Heart left ventricle (tissue), 16 donors: ENCODE results near the gene MTG1. TPM values are rescaled to one million over a fixed set of nuclear protein-coding genes. Genes with fewer than 3 reads are reported as not detected.

Source experiments
- ATAC-seq, 4 donors: fragments of 200-7000 bp; cut with Tn5 transposase; one replicate each; pipeline ENCODE4 v1.9.1; 2020 to 2022; ENCODE audit warnings: moderate library complexity in 4 of 4, mild to moderate bottlenecking in 3 of 4, moderate number of reproducible peaks in 1 of 4
- DNase-seq, 5 donors: peaks; one replicate each; pipeline ENCODE4 v3.0.0-alpha.2; 2020
- H3K27ac ChIP-seq, 12 donors: fragments of 200-600 bp; sonication (generic) in 4 of 12; one replicate each; pipeline versions ENCODE4 v1.5.0 to v1.8.0; 2016 to 2022; ENCODE audit warnings: mild to moderate bottlenecking in 2 of 12
- H3K27me3 ChIP-seq, 9 donors: fragments of 200-600 bp; sonication (generic) in 2 of 9; one replicate each; pipeline versions ENCODE4 v1.5.1 to v1.8.0; 2016 to 2022; ENCODE audit warnings: mild to moderate bottlenecking in 3 of 9
- H3K36me3 ChIP-seq, 9 donors: fragments of 200-600 bp; sonication (generic) in 2 of 9; one replicate each; pipeline versions ENCODE4 v1.5.0 to v1.8.0; 2018 to 2022; ENCODE audit warnings: mild to moderate bottlenecking in 2 of 9
- H3K4me1 ChIP-seq, 12 donors: fragments of 200-600 bp; sonication (generic) in 4 of 12; one replicate each; pipeline versions ENCODE4 v1.5.0 to v1.8.0; 2016 to 2022; ENCODE audit warnings: mild to moderate bottlenecking in 3 of 12
- H3K4me3 ChIP-seq, 12 donors: fragments of 200-600 bp; sonication (generic) in 4 of 12; one replicate each; pipeline versions ENCODE4 v1.5.0 to v1.8.0; 2017 to 2022; ENCODE audit warnings: mild to moderate bottlenecking in 9 of 12, moderate library complexity in 4 of 12
- H3K9me3 ChIP-seq, 12 donors: fragments of 200-600 bp; sonication (generic) in 4 of 12; one replicate each; pipeline versions ENCODE4 v1.5.0 to v1.8.0; 2016 to 2022; ENCODE audit warnings: mild to moderate bottlenecking in 1 of 12
- CTCF ChIP-seq, 12 donors: fragments of 200-600 bp; sonication (generic) in 4 of 12; IDR thresholded peaks; one replicate each; pipeline versions ENCODE4 v1.5.0 to v1.8.0; 2018 to 2022; ENCODE audit warnings: antibody characterized with exemption in 12 of 12, mild to moderate bottlenecking in 5 of 12
- POLR2A ChIP-seq, 2 donors: fragments of 450-650 bp; IDR thresholded peaks; one replicate each; pipeline ENCODE4 v1.6.1; 2017; ENCODE audit warnings: antibody characterized with exemption in 2 of 2, mild to moderate bottlenecking in 2 of 2, moderate library complexity in 2 of 2
- WGBS, 4 donors: extraction: QIAGEN DNeasy Blood & Tissue Kit in 2 of 4; methylation state at CpG; one replicate each; pipeline versions ENCODE4 v1.1.5 to v1.1.7; 2013 to 2018; 5-methylcytosine and 5-hydroxymethylcytosine counted together
- intact Hi-C, 10 donors: fragments of 100-400 bp; cut with DNase I; formaldehyde crosslinking; loops; one replicate each; pipeline versions ENCODE4 v1.11.1 to v1.14.2; 2022
- polyA plus RNA-seq, 2 donors: library from polyadenylated mRNA; stranded (reverse); fragments of 200-250 nt; gene quantifications; one replicate each; pipeline ENCODE4 v1.2.3, GENCODE V29; 2013
- total RNA-seq, 9 donors: library from RNA; depleted of rRNA in 2 of 9; stranded (reverse); fragments of >200 nt in 2 of 9; fragmentation: NEBNext Ultra II Directional in 3 of 9; extraction: Animal tissue kit (Norgen Biotek cat#: 25700) in 3 of 9; gene quantifications; one replicate each; pipeline versions ENCODE4 v1.1.0 to v1.2.4, GENCODE V29; 2016 to 2023
- donor health status: ischemic (EF 13 %, LVEDD 7.1; RV severe dilation, severe dysfunction).
- donor health status: healthy with polysubstance abuse.
- donor health status: DM: no; HTN: yes; CAD: no.
- donor health status: DM: no; HTN: no; CAD: no.
- donor health status: ischemic (EF 25% LVEDD 6.9; RV normal size, moderate dysfunction).
- donor health status: ischemic (EF 25% LVEDD 5.7; RV mildly dilated, moderate dysfunction).
- donor health status: healthy.
- donor health status: DM: yes; HTN: yes; CAD: no.
- donor health status: ischemic (EF 35%, LVEDD 5.7; RV mildly dilated, moderate dysfunction).
- donor health status: nonischemic (EF 11% LVEDD 7.7; RV severe dilation, severe dysfunction).
- donor health status: DM: yes; HTN: yes; CAD: no.
- donor health status: PGD.
- donor health status: ischemic (EF 29% LVEDD 5.4; RV normal size, mild dysfunction).
- donor health status: nonischemic (EF 23%, LVEDD 6.1; RV moderate dilation, normal function).

Gene MTG1
- total and polyA plus RNA-seq, 11 donors = 11.6 to 34.2 (median 22.6) TPM

DNA sequence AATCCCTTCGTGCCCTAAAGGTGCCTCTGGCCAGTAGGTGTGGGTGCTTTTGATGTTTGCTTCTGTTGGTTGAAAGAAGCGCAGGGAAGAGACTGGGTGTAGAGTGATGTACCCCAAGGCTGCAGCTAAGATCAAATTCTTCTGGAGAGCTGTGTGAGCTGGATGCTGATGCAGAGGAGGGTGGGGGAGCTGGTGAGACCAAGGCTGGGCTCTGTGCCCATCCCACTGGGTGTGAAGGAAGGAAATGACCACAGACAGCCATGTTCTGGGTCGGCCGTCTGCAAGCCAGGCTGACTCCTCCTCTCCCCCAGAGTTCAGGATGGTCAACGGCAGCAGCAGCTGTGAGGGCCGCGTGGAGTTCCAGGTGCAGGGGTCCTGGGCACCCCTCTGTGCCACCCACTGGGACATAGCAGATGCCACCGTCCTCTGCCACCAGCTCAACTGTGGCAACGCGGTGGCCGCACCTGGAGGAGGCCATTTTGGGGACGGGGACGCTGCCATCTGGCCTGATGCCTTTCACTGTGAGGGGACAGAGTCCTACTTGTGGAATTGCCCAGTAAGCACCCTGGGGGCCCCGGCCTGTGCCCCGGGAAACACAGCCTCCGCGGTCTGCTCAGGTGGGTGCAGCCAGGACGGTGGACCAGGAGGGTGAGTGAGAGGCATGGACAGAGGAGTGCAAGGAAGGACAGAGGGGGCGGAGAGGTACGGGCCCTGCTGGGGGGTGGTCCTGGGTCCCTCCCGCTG is 64.9 kb downstream of the MTG1 start:
- Histone ChIP-seq H3K27me3 (no peaks in the 10 kb centered on the region), H3K4me1 (no peaks in the 10 kb centered on the region), H3K4me3 (no peak overlapping the region), H3K9me3 (no peaks in the 10 kb centered on the region), H3K36me3 (no peaks in the 10 kb centered on the region), H3K27ac (no peak overlapping the region)
- WGBS, 4 donors = 79 to 88% (median 83%) methylated on average over 19 to 21 of the region's 21 CpGs
- intact Hi-C loops = no loop called here
- peak in 1 of 5 donors; percentile 55 for DNase-seq
- no peak for ATAC-seq
- TF ChIP-seq CTCF (IDR thresholded peaks at IDR 0.05) = no peak

DNA sequence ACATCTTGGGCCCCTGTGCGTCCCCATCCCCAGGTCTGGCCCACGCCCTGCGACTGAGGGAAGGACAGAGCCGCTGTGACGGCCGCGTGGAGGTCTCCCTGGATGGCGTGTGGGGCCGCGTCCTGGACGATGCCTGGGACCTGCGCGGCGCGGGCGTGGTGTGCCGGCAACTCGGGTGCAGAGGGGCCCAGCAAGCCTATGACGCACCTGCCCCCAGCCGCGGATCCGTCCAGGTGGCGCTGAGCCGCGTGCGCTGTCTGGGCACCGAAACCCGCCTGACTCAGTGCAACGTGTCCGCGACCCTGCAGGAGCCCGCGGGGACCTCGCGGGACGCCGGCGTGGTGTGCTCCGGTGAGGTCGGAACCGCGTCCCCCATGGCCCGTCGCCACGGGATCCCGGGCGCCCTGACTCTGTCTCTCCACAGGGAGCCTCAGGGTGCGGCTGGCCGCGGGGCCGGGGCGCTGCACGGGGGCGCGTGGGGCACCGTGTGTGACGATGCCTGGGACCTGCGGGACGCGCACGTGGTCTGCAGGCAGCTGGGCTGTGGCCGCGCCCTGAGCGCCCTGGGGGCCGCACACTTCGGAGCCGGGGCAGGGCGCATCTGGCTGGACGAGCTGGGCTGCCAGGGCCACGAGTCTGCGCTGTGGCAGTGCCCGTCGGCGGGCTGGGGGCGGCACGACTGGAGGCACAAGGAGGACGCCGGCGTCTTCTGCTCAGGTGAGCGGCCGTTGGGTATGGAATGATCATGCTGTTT is 65.7 kb downstream of the MTG1 start:
- no peaks in the 10 kb centered on the region for H3K9me3 ChIP-seq
- H3K36me3 ChIP-seq = no peaks in the 10 kb centered on the region
- peaks cover 0 to 7% (median 0%) of the 10 kb centered on the region in 9 donors for H3K27me3 ChIP-seq
- H3K27ac ChIP-seq = no peak overlapping the region
- TF ChIP-seq CTCF (IDR thresholded peaks at IDR 0.05) = no peak
- no peak for TF ChIP-seq POLR2A (IDR thresholded peaks at IDR 0.05)
- WGBS, 4 donors = 55 to 85% (median 70%) methylated on average over 2 to 81 of the region's 81 CpGs
- no peak overlapping the region for H3K4me3 ChIP-seq
- no peaks in the 10 kb centered on the region for H3K4me1 ChIP-seq
- DNase-seq (no peak), ATAC-seq (no peak)
- intact Hi-C loops = no loop called here

DNA sequence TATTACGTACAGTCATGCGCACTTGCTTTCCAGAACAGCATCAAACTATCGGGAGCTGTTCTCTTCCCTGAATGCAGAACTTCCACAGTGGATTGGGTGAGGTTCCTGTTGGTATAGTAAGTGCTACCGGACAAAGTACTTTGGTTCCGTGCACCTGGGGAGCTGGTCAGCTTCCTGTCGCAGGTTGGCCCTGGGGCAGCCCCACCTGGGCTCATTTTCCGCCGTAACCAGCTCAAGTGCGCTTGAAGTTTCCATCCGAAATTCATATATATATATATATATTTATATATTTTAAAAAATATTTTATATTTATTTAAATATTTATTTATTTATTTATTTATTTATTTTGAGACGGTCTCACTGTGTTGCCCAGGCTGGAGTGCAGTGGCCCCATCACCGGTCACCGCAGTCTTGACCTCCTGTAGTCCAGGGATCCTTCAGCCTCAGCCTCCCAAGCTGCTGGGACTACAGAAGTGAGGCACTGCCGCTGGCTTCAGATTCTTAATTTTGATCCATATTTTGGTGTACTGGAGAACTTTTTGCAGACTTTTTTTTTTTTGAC is 66.3 kb downstream of the MTG1 start:
- Histone ChIP-seq H3K4me3 (no peak overlapping the region), H3K27ac (no peak overlapping the region), H3K36me3 (no peaks in the 10 kb centered on the region), H3K4me1 (no peaks in the 10 kb centered on the region), H3K27me3 (peaks cover 0 to 13% (median 0%) of the 10 kb centered on the region in 9 donors), H3K9me3 (no peaks in the 10 kb centered on the region)
- TF ChIP-seq POLR2A (IDR thresholded peaks at IDR 0.05) (no peak), CTCF (IDR thresholded peaks at IDR 0.05) (no peak)
- DNase-seq (no peak), ATAC-seq (no peak)
- intact Hi-C loops = no loop called here
- 92 to 95% (median 95%) methylated on average over 14 of the region's 14 CpGs for WGBS, 4 donors

- ATAC-seq (no peak), DNase-seq (no peak)
- TF ChIP-seq CTCF (IDR thresholded peaks at IDR 0.05) (no peak), POLR2A (IDR thresholded peaks at IDR 0.05) (no peak)
- H3K4me1 ChIP-seq = no peaks in the 10 kb centered on the region
- no peak overlapping the region for H3K4me3 ChIP-seq
- H3K36me3 ChIP-seq = no peaks in the 10 kb centered on the region
- intact Hi-C loops = no loop called here
- WGBS, 4 donors = 89 to 94% (median 93%) methylated on average over 6 to 7 of the region's 7 CpGs
- peaks cover 0 to 16% (median 0%) of the 10 kb centered on the region in 9 donors for H3K27me3 ChIP-seq
- H3K27ac ChIP-seq = no peak overlapping the region
- no peaks in the 10 kb centered on the region for H3K9me3 ChIP-seq
These were observed 67.1 kb downstream of the MTG1 start for GRCh38 chr10:133461027-133461426.
